Measurements from ENCODE around the gene BCKDK. TPM values are rescaled to one million over a fixed set of nuclear protein-coding genes. Genes with fewer than 3 reads are reported as not detected.

Gene BCKDK
- total and polyA plus RNA-seq, 2 of the 13 experiments (the other 11 are each of a cell fraction or from before 2014, with no cell fraction given), result 24.9 to 42.6 TPM

DNA sequence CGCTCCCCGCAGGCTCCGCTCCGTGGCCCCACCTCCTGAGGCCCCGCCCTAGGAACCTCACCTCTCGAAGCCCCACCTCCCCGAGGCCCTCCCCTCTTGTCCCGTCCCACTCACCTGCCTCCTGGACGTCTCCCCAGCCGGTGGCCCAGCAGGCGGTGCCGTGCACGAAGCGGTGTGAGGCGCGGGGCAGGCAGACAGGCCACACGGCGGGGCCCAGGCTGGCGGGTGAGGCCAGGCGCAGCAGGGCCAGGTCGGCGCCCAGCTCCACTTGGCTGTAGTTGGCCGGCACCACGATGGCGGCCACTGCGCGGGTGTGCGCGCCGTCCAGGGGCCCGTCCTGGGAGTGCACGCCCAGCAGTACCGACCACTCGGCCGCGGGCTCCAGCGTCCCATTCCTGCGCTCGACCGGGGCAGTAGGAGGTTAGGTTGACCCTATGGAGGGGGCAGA, 40.1 kb downstream of the BCKDK start (continued):
- TF ChIP-seq EEA1 (CRISPR knock-in tag; IDR thresholded peaks at IDR 0.05; ENCODE audit: borderline replicate concordance) (no peak), ZSCAN22 (CRISPR knock-in tag; IDR thresholded peaks at IDR 0.05) (no peak), HOXA3 (CRISPR knock-in tag; IDR thresholded peaks at IDR 0.05) (peak; percentile 42; the same call in 1 of the 2 replicates), NR1H2 (CRISPR knock-in tag; IDR thresholded peaks at IDR 0.05; ENCODE audit: borderline replicate concordance, low read depth) (no peak), ZNF589 (CRISPR knock-in tag; conservative IDR thresholded peaks at IDR 0.05) (no peak), NR3C1 (CRISPR knock-in tag; IDR thresholded peaks at IDR 0.05) (no peak), ZNF337 (CRISPR knock-in tag; IDR thresholded peaks at IDR 0.05; ENCODE audit: borderline replicate concordance, low read depth) (no peak), FOXA1 (IDR thresholded peaks at IDR 0.05) (no peak), FOXA1 (CRISPR knock-in tag; IDR thresholded peaks at IDR 0.05) (no peak)
- TF ChIP-seq, protein P1, sequence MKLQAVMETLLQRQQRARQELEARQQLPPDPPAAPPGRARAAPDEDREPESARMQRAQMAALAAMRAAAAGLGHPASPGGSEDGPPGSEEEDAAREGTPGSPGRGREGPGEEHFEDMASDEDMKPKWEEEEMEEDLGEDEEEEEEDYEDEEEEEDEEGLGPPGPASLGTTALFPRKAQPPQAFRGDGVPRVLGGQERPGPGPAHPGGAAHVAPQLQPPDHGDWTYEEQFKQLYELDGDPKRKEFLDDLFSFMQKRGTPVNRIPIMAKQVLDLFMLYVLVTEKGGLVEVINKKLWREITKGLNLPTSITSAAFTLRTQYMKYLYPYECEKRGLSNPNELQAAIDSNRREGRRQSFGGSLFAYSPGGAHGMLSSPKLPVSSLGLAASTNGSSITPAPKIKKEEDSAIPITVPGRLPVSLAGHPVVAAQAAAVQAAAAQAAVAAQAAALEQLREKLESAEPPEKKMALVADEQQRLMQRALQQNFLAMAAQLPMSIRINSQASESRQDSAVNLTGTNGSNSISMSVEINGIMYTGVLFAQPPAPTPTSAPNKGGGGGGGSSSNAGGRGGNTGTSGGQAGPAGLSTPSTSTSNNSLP (IDR thresholded peaks at IDR 0.05; ENCODE audit: low read depth, low read length), result no peak

DNA sequence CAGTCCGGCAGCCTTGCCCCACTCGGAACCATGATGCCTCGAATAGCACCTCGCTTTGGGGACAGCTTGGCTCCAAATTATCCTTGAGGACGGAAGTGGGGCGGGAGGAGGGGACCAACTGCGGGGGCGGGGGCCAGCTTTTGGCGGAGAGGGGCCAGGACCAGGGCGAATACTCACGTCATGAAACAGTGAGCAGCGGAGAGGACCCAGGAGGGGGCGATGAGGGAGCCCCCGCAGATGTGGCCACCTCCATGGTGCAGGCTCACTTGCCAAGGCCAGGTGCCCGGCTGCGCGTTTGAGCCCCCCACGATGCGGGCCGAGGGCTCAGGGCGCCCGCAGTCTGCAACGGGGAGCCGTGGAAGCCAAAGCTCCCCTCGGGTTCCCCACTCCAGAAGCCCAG, 40.7 kb downstream of the BCKDK start:
- no peak overlapping the region for H2AFZ ChIP-seq (ENCODE audit: low read length)
- TF ChIP-seq, protein P2, sequence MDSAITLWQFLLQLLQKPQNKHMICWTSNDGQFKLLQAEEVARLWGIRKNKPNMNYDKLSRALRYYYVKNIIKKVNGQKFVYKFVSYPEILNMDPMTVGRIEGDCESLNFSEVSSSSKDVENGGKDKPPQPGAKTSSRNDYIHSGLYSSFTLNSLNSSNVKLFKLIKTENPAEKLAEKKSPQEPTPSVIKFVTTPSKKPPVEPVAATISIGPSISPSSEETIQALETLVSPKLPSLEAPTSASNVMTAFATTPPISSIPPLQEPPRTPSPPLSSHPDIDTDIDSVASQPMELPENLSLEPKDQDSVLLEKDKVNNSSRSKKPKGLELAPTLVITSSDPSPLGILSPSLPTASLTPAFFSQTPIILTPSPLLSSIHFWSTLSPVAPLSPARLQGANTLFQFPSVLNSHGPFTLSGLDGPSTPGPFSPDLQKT (CRISPR knock-in tag; IDR thresholded peaks at IDR 0.05; ENCODE audit: borderline replicate concordance), result no peak
- TF ChIP-seq TEAD2 (CRISPR knock-in tag; IDR thresholded peaks at IDR 0.05) (no peak), PPARG (CRISPR knock-in tag; conservative IDR thresholded peaks at IDR 0.05) (no peak), FOSL1 (CRISPR knock-in tag; IDR thresholded peaks at IDR 0.05; ENCODE audit: borderline replicate concordance) (no peak), DMAP1 (CRISPR knock-in tag; IDR thresholded peaks at IDR 0.05) (no peak), GLI4 (CRISPR knock-in tag; IDR thresholded peaks at IDR 0.05; ENCODE audit: borderline replicate concordance) (no peak)
- TF ChIP-seq, protein P3, sequence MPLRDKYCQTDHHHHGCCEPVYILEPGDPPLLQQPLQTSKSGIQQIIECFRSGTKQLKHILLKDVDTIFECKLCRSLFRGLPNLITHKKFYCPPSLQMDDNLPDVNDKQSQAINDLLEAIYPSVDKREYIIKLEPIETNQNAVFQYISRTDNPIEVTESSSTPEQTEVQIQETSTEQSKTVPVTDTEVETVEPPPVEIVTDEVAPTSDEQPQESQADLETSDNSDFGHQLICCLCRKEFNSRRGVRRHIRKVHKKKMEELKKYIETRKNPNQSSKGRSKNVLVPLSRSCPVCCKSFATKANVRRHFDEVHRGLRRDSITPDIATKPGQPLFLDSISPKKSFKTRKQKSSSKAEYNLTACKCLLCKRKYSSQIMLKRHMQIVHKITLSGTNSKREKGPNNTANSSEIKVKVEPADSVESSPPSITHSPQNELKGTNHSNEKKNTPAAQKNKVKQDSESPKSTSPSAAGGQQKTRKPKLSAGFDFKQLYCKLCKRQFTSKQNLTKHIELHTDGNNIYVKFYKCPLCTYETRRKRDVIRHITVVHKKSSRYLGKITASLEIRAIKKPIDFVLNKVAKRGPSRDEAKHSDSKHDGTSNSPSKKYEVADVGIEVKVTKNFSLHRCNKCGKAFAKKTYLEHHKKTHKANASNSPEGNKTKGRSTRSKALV (CRISPR knock-in tag; IDR thresholded peaks at IDR 0.05), result no peak
- TF ChIP-seq, protein P4, sequence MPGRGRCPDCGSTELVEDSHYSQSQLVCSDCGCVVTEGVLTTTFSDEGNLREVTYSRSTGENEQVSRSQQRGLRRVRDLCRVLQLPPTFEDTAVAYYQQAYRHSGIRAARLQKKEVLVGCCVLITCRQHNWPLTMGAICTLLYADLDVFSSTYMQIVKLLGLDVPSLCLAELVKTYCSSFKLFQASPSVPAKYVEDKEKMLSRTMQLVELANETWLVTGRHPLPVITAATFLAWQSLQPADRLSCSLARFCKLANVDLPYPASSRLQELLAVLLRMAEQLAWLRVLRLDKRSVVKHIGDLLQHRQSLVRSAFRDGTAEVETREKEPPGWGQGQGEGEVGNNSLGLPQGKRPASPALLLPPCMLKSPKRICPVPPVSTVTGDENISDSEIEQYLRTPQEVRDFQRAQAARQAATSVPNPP (CRISPR knock-in tag; IDR thresholded peaks at IDR 0.05), result no peak

More for the DNA sequence above, 40.7 kb downstream of the BCKDK start:
- H3K9me3 ChIP-seq (ENCODE audit: low read length), result no peaks in the 10 kb centered on the region
- in situ Hi-C loops (cut with HindIII; ENCODE audit: extremely low pct_ligation_motif_present, low pct_unique_long_range_greater_than_20kb), result no loop called here
- H3K4me3 ChIP-seq (replicated peaks in 1 of 3; ENCODE audit: insufficient read depth in 1 of 3, low read depth in 2 of 3, low read length in 3 of 3), result no peak overlapping the region
- no peak overlapping the region for H3K9ac ChIP-seq (ENCODE audit: insufficient read depth, low read depth, low read length)
- ChIA-PET CTCF (ENCODE audit: low intra/inter-chr PET ratio, low total read pairs) (no interaction called here), POLR2A (no interaction called here)
- BruUV-seq (replicated peaks), result no TSS peak
- no peaks in the 10 kb centered on the region for H3K36me3 ChIP-seq (replicated peaks in 1 of 2; ENCODE audit: control insufficient read depth in 1 of 2, insufficient read depth in 2 of 2, low read length in 2 of 2)
- no peaks in the 10 kb centered on the region for H4K20me1 ChIP-seq (ENCODE audit: insufficient read depth, low read length)
- H3K79me2 ChIP-seq (ENCODE audit: insufficient read depth, low read length), result no peaks in the 10 kb centered on the region
- WGBS (ENCODE audit: low lambda C conversion rate), result 70% methylated on average over 11 of the region's 25 CpGs
- H3K4me2 ChIP-seq (ENCODE audit: low read depth, low read length), result no peak overlapping the region
- ATAC-seq, result no peak
- peaks cover 1 to 33% of the 10 kb centered on the region in 2 experiments; a peak in 4 of 5 replicates for H3K27me3 ChIP-seq (ENCODE audit: control insufficient read depth in 1 of 2, insufficient read depth in 2 of 2, low read length in 2 of 2)
- H3K27ac ChIP-seq (ENCODE audit: extremely low read length, insufficient read depth, low read length), result no peak overlapping the region
- peaks cover 36% of the 10 kb centered on the region for H3K4me1 ChIP-seq (ENCODE audit: insufficient read depth, low read length)
- intact Hi-C loops (cut with micrococcal nuclease; ENCODE audit: unreplicated experiment), result loop anchor here (10.0 kb wide), 1 partner anchor 194 kb away; the partner anchor contains the start of gene SETD1A
- no peak for FAIRE-seq
- no peak for DNase-seq (ENCODE audit: low spot score)
